Measurements from ENCODE around the gene TM9SF1. TPM values are rescaled to one million over a fixed set of nuclear protein-coding genes. Genes with fewer than 3 reads are reported as not detected.

TM9SF1 gene
- polyA plus RNA-seq, 4 donors = 6.9 to 56.1 (median 23.9) TPM

DNA sequence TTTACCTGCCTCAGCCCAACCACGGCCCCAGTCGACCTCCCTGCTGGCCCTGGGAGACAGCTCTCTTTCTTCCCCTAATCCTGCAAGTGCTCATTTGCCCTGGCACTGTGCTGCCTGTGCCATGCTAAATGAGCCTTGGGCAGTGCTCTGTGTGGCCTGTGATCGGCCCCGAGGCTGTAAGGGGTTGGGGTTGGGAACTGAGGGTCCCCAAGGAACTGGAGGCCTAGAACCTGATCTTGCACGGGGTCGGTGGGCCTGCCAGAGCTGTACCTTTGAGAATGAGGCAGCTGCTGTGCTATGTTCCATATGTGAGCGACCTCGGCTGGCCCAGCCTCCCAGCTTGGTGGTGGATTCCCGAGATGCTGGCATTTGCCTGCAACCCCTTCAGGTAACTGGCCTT, 45.2 kb downstream of the TM9SF1 start:
- H3K36me3 ChIP-seq (ENCODE audit: control insufficient read depth in 3 of 3, insufficient read depth in 2 of 3, low read depth in 1 of 3, low read length in 3 of 3) = peaks cover 8 to 57% (median 10%) of the 10 kb centered on the region in 3 donors
- H3K4me3 ChIP-seq (ENCODE audit: low read depth in 1 of 3, low read length in 3 of 3) = no peak overlapping the region
- no peak overlapping the region for H3K27ac ChIP-seq (ENCODE audit: low read depth in 1 of 3, low read length in 2 of 3)
- H3K9me3 ChIP-seq (ENCODE audit: control insufficient read depth in 2 of 2, insufficient read depth in 1 of 2, low read depth in 1 of 2, low read length in 1 of 2) = no peaks in the 10 kb centered on the region
- H3K27me3 ChIP-seq (ENCODE audit: control insufficient read depth in 3 of 3, insufficient read depth in 3 of 3, low read length in 3 of 3) = no peaks in the 10 kb centered on the region
- peaks cover 4 to 16% (median 8%) of the 10 kb centered on the region in 3 donors for H3K4me1 ChIP-seq (ENCODE audit: control insufficient read depth in 3 of 3, insufficient read depth in 2 of 3, low read depth in 1 of 3, low read length in 2 of 3)
- no peak for FAIRE-seq
- WGBS, 3 donors = 93 to 97% (median 95%) methylated on average over 9 of the region's 9 CpGs
- DNase-seq = no peak

DNA sequence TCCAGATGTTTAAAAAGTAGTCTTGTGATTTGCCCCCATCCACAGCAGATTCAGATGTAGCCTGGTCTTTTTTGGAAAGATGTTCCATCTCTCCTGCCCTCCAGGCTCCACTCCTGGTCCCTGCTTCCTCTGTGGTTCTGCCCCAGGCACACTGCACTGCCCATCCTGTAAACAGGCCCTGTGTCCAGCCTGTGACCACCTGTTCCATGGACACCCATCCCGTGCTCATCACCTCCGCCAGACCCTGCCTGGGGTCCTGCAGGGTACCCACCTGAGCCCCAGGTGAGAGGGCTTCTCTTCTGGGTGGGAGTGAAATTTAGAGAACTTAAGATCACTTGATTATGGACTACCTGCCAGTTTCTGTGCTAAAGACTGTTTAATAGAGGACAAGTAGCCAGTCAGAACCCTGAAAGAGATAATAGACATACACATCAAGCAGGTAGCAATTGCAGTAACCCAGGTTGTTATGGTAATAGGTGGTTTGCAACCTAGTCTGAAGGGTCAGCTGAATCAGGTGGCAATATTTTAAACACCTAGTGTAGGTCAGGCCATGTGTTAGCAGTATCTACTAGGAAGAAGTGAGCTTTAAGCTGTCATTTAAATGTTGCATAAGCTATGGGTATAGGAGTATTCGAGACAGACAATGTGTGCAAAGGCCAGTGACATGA, 45.8 kb downstream of the TM9SF1 start:
- no peak for DNase-seq
- FAIRE-seq = no peak

GRCh38 chr14:24147761-24148428, 47.3 kb downstream of the TM9SF1 start:
- Histone ChIP-seq H3K27ac (ENCODE audit: low read depth in 1 of 3, low read length in 2 of 3) (peak overlapping the region; percentile 76 to 89 (median 78)), H3K27me3 (ENCODE audit: control insufficient read depth in 3 of 3, insufficient read depth in 3 of 3, low read length in 3 of 3) (no peaks in the 10 kb centered on the region), H3K4me1 (ENCODE audit: control insufficient read depth in 3 of 3, insufficient read depth in 2 of 3, low read depth in 1 of 3, low read length in 2 of 3) (peaks cover 8 to 36% (median 16%) of the 10 kb centered on the region in 3 donors), H3K9me3 (ENCODE audit: control insufficient read depth in 2 of 2, insufficient read depth in 1 of 2, low read depth in 1 of 2, low read length in 1 of 2) (no peaks in the 10 kb centered on the region), H3K36me3 (ENCODE audit: control insufficient read depth in 3 of 3, insufficient read depth in 2 of 3, low read depth in 1 of 3, low read length in 3 of 3) (peaks cover 5 to 49% (median 15%) of the 10 kb centered on the region in 3 donors), H3K4me3 (ENCODE audit: low read depth in 1 of 3, low read length in 3 of 3) (peak overlapping the region; percentile 73 to 94 (median 84))
- WGBS, 3 donors = 4 to 5% (median 4%) methylated on average over 26 to 29 of the region's 29 CpGs
- DNase-seq (no peak), FAIRE-seq (no peak)

More for the DNA sequence above, 45.8 kb downstream of the TM9SF1 start:
- whole genome bisulfite sequencing, 3 donors = 89 to 97% (median 93%) methylated on average over 3 of the region's 3 CpGs
- H3K4me1 ChIP-seq (ENCODE audit: control insufficient read depth in 3 of 3, insufficient read depth in 2 of 3, low read depth in 1 of 3, low read length in 2 of 3) = peaks cover 6 to 22% (median 8%) of the 10 kb centered on the region in 3 donors
- no peaks in the 10 kb centered on the region for H3K27me3 ChIP-seq (ENCODE audit: control insufficient read depth in 3 of 3, insufficient read depth in 3 of 3, low read length in 3 of 3)
- no peak overlapping the region for H3K27ac ChIP-seq (ENCODE audit: low read depth in 1 of 3, low read length in 2 of 3)
- peaks cover 3 to 52% (median 10%) of the 10 kb centered on the region in 3 donors for H3K36me3 ChIP-seq (ENCODE audit: control insufficient read depth in 3 of 3, insufficient read depth in 2 of 3, low read depth in 1 of 3, low read length in 3 of 3)
- no peaks in the 10 kb centered on the region for H3K9me3 ChIP-seq (ENCODE audit: control insufficient read depth in 2 of 2, insufficient read depth in 1 of 2, low read depth in 1 of 2, low read length in 1 of 2)
- H3K4me3 ChIP-seq (ENCODE audit: low read depth in 1 of 3, low read length in 3 of 3) = no peak overlapping the region

GRCh38 chr14:24146978-24147760, 48.1 kb downstream of the TM9SF1 start, which contains the start of gene RNF31:
RNF31 (plus strand) TSS chr14:24147498; CDS start chr14:24147699, 201 bp downstream.
- WGBS, 3 donors = 0 to 1% (median 1%) methylated on average over 43 to 57 of the region's 57 CpGs
- Histone ChIP-seq H3K36me3 (ENCODE audit: control insufficient read depth in 3 of 3, insufficient read depth in 2 of 3, low read depth in 1 of 3, low read length in 3 of 3) (peaks cover 5 to 42% (median 15%) of the 10 kb centered on the region in 3 donors), H3K27me3 (ENCODE audit: control insufficient read depth in 3 of 3, insufficient read depth in 3 of 3, low read length in 3 of 3) (no peaks in the 10 kb centered on the region), H3K9me3 (ENCODE audit: control insufficient read depth in 2 of 2, insufficient read depth in 1 of 2, low read depth in 1 of 2, low read length in 1 of 2) (no peaks in the 10 kb centered on the region), H3K27ac (ENCODE audit: low read depth in 1 of 3, low read length in 2 of 3) (peak within 1 kb of the TSS; percentile 89 to 95 (median 90)), H3K4me1 (ENCODE audit: control insufficient read depth in 3 of 3, insufficient read depth in 2 of 3, low read depth in 1 of 3, low read length in 2 of 3) (peaks cover 8 to 42% (median 16%) of the 10 kb centered on the region in 3 donors), H3K4me3 (ENCODE audit: low read depth in 1 of 3, low read length in 3 of 3) (peak within 1 kb of the TSS; percentile 73 to 94 (median 84))
- DNase-seq (peak; percentile 99), FAIRE-seq (no peak)

DNA sequence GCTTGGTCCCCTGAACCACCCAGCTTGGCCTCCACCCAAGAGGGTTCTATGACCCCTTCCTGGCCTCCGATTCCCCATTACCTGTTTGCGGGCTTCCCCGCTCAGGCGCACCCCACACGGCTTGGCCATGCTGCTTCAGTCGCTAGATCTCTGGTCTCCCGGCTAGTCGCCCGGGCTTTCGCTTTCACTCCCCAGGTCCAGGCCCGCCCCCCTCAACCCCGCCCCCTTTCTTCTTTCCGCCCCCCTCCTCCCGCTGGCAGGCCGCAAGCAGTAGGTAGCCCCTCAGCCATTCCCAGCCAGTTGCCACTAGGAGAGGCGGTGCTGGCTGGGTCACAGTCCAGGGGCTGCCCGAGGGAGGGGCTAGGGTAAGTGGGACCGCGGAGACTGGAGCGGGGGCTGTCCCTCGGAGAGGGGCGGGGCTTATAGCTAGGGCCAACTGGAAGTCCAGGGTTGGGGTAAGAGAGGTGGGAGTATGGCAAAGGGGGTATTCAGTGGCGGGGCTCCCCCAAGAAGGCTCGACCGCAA, 48.7 kb downstream of the TM9SF1 start, which contains the start of gene PSME2:
Gene PSME2 (minus strand): TSS at position 158 of the 525 bp plus-strand sequence. CDS start 29 bp downstream, at position 129.
- Histone ChIP-seq H3K36me3 (ENCODE audit: control insufficient read depth in 3 of 3, insufficient read depth in 2 of 3, low read depth in 1 of 3, low read length in 3 of 3) (peaks cover 5 to 37% (median 9%) of the 10 kb centered on the region in 3 donors), H3K4me3 (ENCODE audit: low read depth in 1 of 3, low read length in 3 of 3) (peak within 1 kb of the TSS; percentile 73 to 94 (median 84)), H3K27me3 (ENCODE audit: control insufficient read depth in 3 of 3, insufficient read depth in 3 of 3, low read length in 3 of 3) (no peaks in the 10 kb centered on the region), H3K27ac (ENCODE audit: low read depth in 1 of 3, low read length in 2 of 3) (peak within 1 kb of the TSS; percentile 89 to 95 (median 90)), H3K4me1 (ENCODE audit: control insufficient read depth in 3 of 3, insufficient read depth in 2 of 3, low read depth in 1 of 3, low read length in 2 of 3) (peaks cover 8 to 46% (median 16%) of the 10 kb centered on the region in 3 donors), H3K9me3 (ENCODE audit: control insufficient read depth in 2 of 2, insufficient read depth in 1 of 2, low read depth in 1 of 2, low read length in 1 of 2) (no peaks in the 10 kb centered on the region)
- 0 to 1% (median 0%) methylated on average over 25 of the region's 25 CpGs for WGBS, 3 donors
- DNase-seq (peak; percentile 98), FAIRE-seq (no peak)

GRCh38 chr14:24145690-24146452, 49.4 kb downstream of the TM9SF1 start:
- H3K27me3 ChIP-seq (ENCODE audit: control insufficient read depth in 3 of 3, insufficient read depth in 3 of 3, low read length in 3 of 3) = no peaks in the 10 kb centered on the region
- FAIRE-seq = no peak
- 1 to 9% (median 4%) methylated on average over 9 of the region's 9 CpGs for WGBS, 3 donors

DNA sequence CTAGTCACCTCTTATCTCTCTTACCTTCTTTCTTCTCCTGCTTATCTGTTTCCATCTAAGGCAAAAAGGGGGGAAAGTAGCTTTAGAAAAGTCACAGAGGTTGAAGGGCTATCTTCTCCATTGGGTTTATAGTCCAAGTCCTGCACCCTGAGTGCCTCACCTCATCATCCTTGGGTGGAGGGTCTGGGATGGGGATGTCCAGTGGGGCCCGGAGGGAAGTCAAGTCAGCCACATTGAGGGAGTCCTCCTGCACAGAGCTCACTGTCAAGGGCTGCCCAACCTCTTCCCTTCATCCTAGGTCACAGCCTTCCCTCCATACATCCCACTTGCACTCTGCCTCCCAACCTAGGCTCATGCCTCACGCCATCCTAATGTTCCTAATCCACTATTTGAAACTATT, 50.0 kb downstream of the TM9SF1 start:
- peak overlapping the region in 2 of 3 donors; percentile 73 to 94 for H3K4me3 ChIP-seq (ENCODE audit: low read depth in 1 of 3, low read length in 3 of 3)
- no peaks in the 10 kb centered on the region for H3K9me3 ChIP-seq (ENCODE audit: control insufficient read depth in 2 of 2, insufficient read depth in 1 of 2, low read depth in 1 of 2, low read length in 1 of 2)
- peak overlapping the region; percentile 89 to 95 (median 89) for H3K27ac ChIP-seq (ENCODE audit: low read depth in 1 of 3, low read length in 2 of 3)
- DNase-seq (no peak), FAIRE-seq (no peak)
- peaks cover 5 to 24% (median 5%) of the 10 kb centered on the region in 3 donors for H3K36me3 ChIP-seq (ENCODE audit: control insufficient read depth in 3 of 3, insufficient read depth in 2 of 3, low read depth in 1 of 3, low read length in 3 of 3)
- no peaks in the 10 kb centered on the region for H3K27me3 ChIP-seq (ENCODE audit: control insufficient read depth in 3 of 3, insufficient read depth in 3 of 3, low read length in 3 of 3)
- H3K4me1 ChIP-seq (ENCODE audit: control insufficient read depth in 3 of 3, insufficient read depth in 2 of 3, low read depth in 1 of 3, low read length in 2 of 3) = peaks cover 8 to 46% (median 16%) of the 10 kb centered on the region in 3 donors
- WGBS, 3 donors = 62 to 77% (median 77%) methylated on average over 2 of the region's 2 CpGs

More at GRCh38 chr14:24145690-24146452, 49.4 kb downstream of the TM9SF1 start:
- Histone ChIP-seq H3K9me3 (ENCODE audit: control insufficient read depth in 2 of 2, insufficient read depth in 1 of 2, low read depth in 1 of 2, low read length in 1 of 2) (no peaks in the 10 kb centered on the region), H3K36me3 (ENCODE audit: control insufficient read depth in 3 of 3, insufficient read depth in 2 of 3, low read depth in 1 of 3, low read length in 3 of 3) (peaks cover 5 to 31% (median 5%) of the 10 kb centered on the region in 3 donors), H3K4me1 (ENCODE audit: control insufficient read depth in 3 of 3, insufficient read depth in 2 of 3, low read depth in 1 of 3, low read length in 2 of 3) (peaks cover 8 to 46% (median 16%) of the 10 kb centered on the region in 3 donors), H3K4me3 (ENCODE audit: low read depth in 1 of 3, low read length in 3 of 3) (peak overlapping the region; percentile 42 to 94 (median 73)), H3K27ac (ENCODE audit: low read depth in 1 of 3, low read length in 2 of 3) (peak overlapping the region; percentile 89 to 95 (median 89))
- peak in 1 of 2 donors; percentile 77 for DNase-seq
